Ishikawa (cell line): ENCODE results near the gene PFDN5.

ENCODE experiments used
- CEBPB ChIP-seq: IDR thresholded peaks from 2 replicates; pipeline ENCODE4 v1.6.1; 2012
- CREB1 ChIP-seq: IDR thresholded peaks from 2 replicates; pipeline ENCODE4 v1.6.1; 2012; ENCODE audit warnings: low read depth
- EGR1 ChIP-seq: IDR thresholded peaks from 2 replicates; pipeline ENCODE4 v1.6.1; 2012
- EP300 ChIP-seq: IDR thresholded peaks from 2 replicates; pipeline ENCODE4 v1.6.1; 2012; ENCODE audit warnings: borderline replicate concordance
- FOXM1 ChIP-seq: IDR thresholded peaks from 2 replicates; pipeline ENCODE4 v1.6.1; 2012; ENCODE audit warnings: low read depth, borderline replicate concordance
- MAX ChIP-seq: IDR thresholded peaks from 2 replicates; pipeline ENCODE4 v1.6.1; 2012
- NFIC ChIP-seq: IDR thresholded peaks from 2 replicates; pipeline ENCODE4 v1.6.1; 2012
- RAD21 ChIP-seq: IDR thresholded peaks from 2 replicates; pipeline ENCODE4 v1.6.1; 2012; ENCODE audit warnings: low read depth
- TAF1 ChIP-seq: IDR thresholded peaks from 2 replicates; pipeline ENCODE4 v1.6.1; 2012; ENCODE audit warnings: low read depth, mild to moderate bottlenecking
- TCF12 ChIP-seq: IDR thresholded peaks from 2 replicates; pipeline ENCODE4 v1.6.1; 2012; ENCODE audit warnings: low read depth
- TEAD4 ChIP-seq: IDR thresholded peaks from 2 replicates; pipeline ENCODE4 v1.6.1; 2012
- USF1 ChIP-seq: IDR thresholded peaks from 2 replicates; pipeline ENCODE4 v1.6.1; 2012
- YY1 ChIP-seq: IDR thresholded peaks from 2 replicates; pipeline ENCODE4 v1.6.1; 2012; ENCODE audit warnings: low read depth
- ZBTB7A ChIP-seq: IDR thresholded peaks from 2 replicates; pipeline ENCODE4 v1.6.1; 2012; ENCODE audit warnings: low read depth
- TF ChIP-seq, protein P1 (sequence below): IDR thresholded peaks from 2 replicates; pipeline ENCODE4 v1.6.1; 2012; ENCODE audit warnings: low read depth, mild to moderate bottlenecking

The PFDN5 gene

GRCh38 chr12:53338916-53339315, 43.6 kb downstream of the PFDN5 start:
- TF ChIP-seq TEAD4 (no peak), TAF1 (no peak), CREB1 (no peak), RAD21 (no peak), CEBPB (no peak), EP300 (no peak), MAX (no peak), TCF12 (no peak), ZBTB7A (no peak), USF1 (no peak), NFIC (no peak)
- TF ChIP-seq, protein P1, sequence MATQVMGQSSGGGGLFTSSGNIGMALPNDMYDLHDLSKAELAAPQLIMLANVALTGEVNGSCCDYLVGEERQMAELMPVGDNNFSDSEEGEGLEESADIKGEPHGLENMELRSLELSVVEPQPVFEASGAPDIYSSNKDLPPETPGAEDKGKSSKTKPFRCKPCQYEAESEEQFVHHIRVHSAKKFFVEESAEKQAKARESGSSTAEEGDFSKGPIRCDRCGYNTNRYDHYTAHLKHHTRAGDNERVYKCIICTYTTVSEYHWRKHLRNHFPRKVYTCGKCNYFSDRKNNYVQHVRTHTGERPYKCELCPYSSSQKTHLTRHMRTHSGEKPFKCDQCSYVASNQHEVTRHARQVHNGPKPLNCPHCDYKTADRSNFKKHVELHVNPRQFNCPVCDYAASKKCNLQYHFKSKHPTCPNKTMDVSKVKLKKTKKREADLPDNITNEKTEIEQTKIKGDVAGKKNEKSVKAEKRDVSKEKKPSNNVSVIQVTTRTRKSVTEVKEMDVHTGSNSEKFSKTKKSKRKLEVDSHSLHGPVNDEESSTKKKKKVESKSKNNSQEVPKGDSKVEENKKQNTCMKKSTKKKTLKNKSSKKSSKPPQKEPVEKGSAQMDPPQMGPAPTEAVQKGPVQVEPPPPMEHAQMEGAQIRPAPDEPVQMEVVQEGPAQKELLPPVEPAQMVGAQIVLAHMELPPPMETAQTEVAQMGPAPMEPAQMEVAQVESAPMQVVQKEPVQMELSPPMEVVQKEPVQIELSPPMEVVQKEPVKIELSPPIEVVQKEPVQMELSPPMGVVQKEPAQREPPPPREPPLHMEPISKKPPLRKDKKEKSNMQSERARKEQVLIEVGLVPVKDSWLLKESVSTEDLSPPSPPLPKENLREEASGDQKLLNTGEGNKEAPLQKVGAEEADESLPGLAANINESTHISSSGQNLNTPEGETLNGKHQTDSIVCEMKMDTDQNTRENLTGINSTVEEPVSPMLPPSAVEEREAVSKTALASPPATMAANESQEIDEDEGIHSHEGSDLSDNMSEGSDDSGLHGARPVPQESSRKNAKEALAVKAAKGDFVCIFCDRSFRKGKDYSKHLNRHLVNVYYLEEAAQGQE = no peak

DNA sequence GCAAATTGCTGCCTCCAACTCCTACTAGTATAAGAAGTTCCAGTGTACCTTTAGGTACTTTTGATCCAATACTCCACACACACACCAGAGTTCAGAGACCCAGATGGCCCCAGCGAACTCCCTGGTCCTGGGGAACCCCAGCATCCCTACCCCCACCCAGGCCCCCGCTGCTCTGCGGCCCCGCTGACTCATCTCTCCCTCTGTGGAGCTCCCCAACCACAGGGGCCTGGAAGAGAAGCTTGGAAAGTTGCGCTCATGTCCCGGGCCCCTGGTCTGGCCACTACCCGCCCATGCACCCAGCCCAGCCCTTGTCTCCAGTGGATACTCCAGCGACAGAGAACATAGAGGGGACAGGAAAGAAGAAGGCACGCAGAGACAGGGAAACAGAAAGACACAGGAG, 45.1 kb downstream of the PFDN5 start:
- TF ChIP-seq RAD21 (no peak), MAX (no peak), TEAD4 (no peak), TAF1 (no peak), EP300 (no peak), NFIC (no peak), FOXM1 (no peak), CREB1 (no peak), ZBTB7A (no peak), USF1 (no peak), YY1 (no peak), CEBPB (no peak), EGR1 (no peak), TCF12 (no peak)
- TF ChIP-seq, protein P1 = no peak

DNA sequence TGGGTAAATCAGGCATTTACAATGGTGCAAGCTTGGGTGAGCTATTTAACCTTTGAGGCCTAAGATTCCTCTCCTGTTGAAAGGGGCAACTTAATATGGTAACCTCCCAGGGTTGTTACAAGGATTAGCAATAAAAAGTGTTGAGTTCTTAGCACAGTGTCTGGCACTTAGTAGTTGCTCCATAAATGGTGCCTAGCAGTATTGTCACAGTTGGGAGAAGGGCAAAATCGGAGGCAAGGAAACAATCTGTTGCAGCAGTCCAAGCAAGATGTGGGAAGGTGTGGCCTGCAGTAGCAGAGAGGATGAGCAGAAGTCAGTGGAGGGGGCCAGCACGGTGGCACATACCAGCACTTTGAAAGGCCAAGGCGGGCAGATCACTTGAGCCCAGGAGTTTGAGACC, 48.1 kb downstream of the PFDN5 start:
- TF ChIP-seq ZBTB7A (no peak), TEAD4 (no peak), EGR1 (no peak), TAF1 (no peak), CEBPB (no peak), YY1 (no peak), EP300 (no peak), FOXM1 (no peak), NFIC (no peak), USF1 (no peak), TCF12 (no peak), MAX (no peak), CREB1 (no peak), RAD21 (no peak)
- TF ChIP-seq, protein P1 = no peak

DNA sequence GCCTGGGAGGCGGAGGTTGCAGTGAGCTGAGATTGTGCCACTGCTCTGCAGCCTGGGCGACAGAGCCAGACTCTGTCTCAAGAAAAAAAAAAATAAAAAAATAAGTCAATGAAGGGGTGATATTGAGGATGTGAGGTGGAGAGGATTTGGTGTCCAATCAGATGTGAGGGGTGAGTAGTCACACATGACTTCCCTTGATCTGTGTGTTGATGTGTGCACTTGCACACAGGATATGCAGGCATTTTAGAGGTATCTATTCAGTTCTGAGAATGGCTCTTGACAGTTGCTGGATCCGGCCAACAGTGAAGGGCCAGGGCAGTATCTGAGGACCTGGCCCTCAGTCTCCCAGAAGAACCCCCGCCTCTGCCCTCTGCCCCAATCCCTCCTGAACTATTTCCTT, 48.6 kb downstream of the PFDN5 start:
- TF ChIP-seq EGR1 (no peak), TEAD4 (no peak), MAX (no peak), YY1 (no peak), EP300 (no peak), CREB1 (no peak), CEBPB (no peak), TCF12 (no peak)
